PC-9 (cell line): ENCODE data around the gene ITPR3. TPM values are rescaled to one million over a fixed set of nuclear protein-coding genes. Genes with fewer than 3 reads are reported as not detected.

Experiments
- BruUV-seq: library from RNA; stranded (reverse); fragments of 400-500 nt; replicated peaks from 2 replicates; lab custom pipeline; 2021; lab: Mats Ljungman, UMichigan
- CTCF ChIA-PET: fragments of 300-600 bp; sonication (Branson Sonifier 250); formaldehyde crosslinking; loops from one replicate; lab custom pipeline; 2022; ENCODE audit warnings: antibody characterized with exemption; lab: Charles Lee
- POLR2A ChIA-PET: fragments of 300-600 bp; sonication (Branson Sonifier 250); formaldehyde crosslinking; loops from one replicate; lab custom pipeline; 2022; ENCODE audit warnings: antibody characterized with exemption; ENCODE audit not compliant: unreplicated experiment; lab: Charles Lee
- DNase-seq, 2 experiments: peaks; one replicate each; pipeline versions ENCODE4 v3.0.0 to v3.0.0-alpha.2; 2015 to 2022; ENCODE audit warnings: mixed read lengths in 1 of 2
- H2AFZ ChIP-seq: fragments of 200-600 bp; sonication (generic); 2 replicates; pipeline ENCODE4 v1.8.1; 2017; ENCODE audit warnings: antibody characterized with exemption
- H3F3A ChIP-seq: fragments of 200-600 bp; sonication (generic); 2 replicates; pipeline ENCODE4 v1.8.1; 2017; ENCODE audit warnings: antibody characterized with exemption, mild to moderate bottlenecking, low read depth; ENCODE audit not compliant: insufficient read depth
- H3K27ac ChIP-seq: fragments of 200-600 bp; sonication (generic); 2 replicates; pipeline ENCODE4 v1.6.1; 2016; ENCODE audit warnings: mixed run types
- H3K27me3 ChIP-seq: fragments of 200-600 bp; sonication (generic); 2 replicates; pipeline ENCODE4 v1.6.1; 2016; ENCODE audit warnings: low read depth, mixed run types; ENCODE audit not compliant: insufficient read depth
- H3K36me3 ChIP-seq: fragments of 200-600 bp; sonication (generic); 2 replicates; pipeline ENCODE4 v1.6.1; 2016; ENCODE audit warnings: low read depth, mixed run types
- H3K4me1 ChIP-seq: fragments of 200-600 bp; sonication (generic); replicated peaks from 2 replicates; pipeline ENCODE4 v1.6.1; 2016; ENCODE audit warnings: mixed run types; ENCODE audit not compliant: insufficient read depth
- H3K4me2 ChIP-seq: fragments of 200-600 bp; sonication (generic); 2 replicates; pipeline ENCODE4 v1.6.1; 2017; ENCODE audit warnings: mixed run types
- H3K4me3 ChIP-seq: fragments of 200-600 bp; sonication (generic); 2 replicates; pipeline ENCODE4 v1.6.1; 2016; ENCODE audit warnings: mixed run types
- H3K79me2 ChIP-seq: fragments of 200-600 bp; sonication (generic); 2 replicates; pipeline ENCODE4 v1.6.1; 2017; ENCODE audit warnings: low read depth, mixed run types
- H3K9me2 ChIP-seq: fragments of 200-600 bp; sonication (generic); 2 replicates; pipeline ENCODE4 v1.8.1; 2017; ENCODE audit warnings: mild to moderate bottlenecking; ENCODE audit not compliant: insufficient read depth
- H3K9me3 ChIP-seq: fragments of 200-600 bp; sonication (generic); 2 replicates; pipeline ENCODE4 v1.8.1; 2016; ENCODE audit warnings: low read depth; ENCODE audit not compliant: insufficient read depth
- H4K20me1 ChIP-seq: fragments of 200-600 bp; sonication (generic); 2 replicates; pipeline ENCODE4 v1.8.1; 2017; ENCODE audit not compliant: insufficient read depth
- EZH2 ChIP-seq: fragments of 200-600 bp; sonication (generic); IDR thresholded peaks from 2 replicates; pipeline ENCODE4 v1.8.0; 2017; ENCODE audit warnings: antibody characterized with exemption, low read depth
- intact Hi-C: fragments of 100-400 bp; cut with micrococcal nuclease; formaldehyde crosslinking; loops from one replicate; pipeline ENCODE4 v1.10.0; 2022; ENCODE audit not compliant: unreplicated experiment
- total RNA-seq: library from RNA; stranded (reverse); gene quantifications from 2 replicates; pipeline ENCODE4 v1.2.3, GENCODE V29; 2021
- TF ChIP-seq, protein P1 (sequence below): fragments of 200-600 bp; sonication (generic); conservative IDR thresholded peaks from 2 replicates; pipeline ENCODE4 v1.6.1; 2017; ENCODE audit warnings: mixed run types, antibody characterized with exemption, mild to moderate bottlenecking, moderate library complexity

ITPR3 gene
- total RNA-seq, 1 experiment from 2014 or later = 86.9 TPM

DNA sequence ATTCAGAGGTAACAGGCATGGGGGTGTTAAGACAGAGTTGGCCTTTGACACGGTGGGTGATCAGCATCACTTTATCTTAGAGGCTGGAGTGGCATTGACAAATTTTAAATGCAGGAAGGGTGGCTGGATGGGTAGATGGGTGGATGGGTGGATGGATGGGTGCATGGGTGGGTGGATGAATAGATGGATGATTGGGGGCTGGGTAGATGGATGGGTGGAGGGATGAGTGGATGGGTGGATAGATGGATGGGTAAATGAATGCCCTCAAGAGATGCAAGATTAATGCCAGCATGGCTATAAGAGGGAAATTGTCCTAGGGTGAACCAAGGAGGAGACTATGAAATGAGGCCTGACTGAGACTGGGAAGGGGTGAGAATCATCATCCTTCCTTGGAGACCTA is 18.4 kb downstream of the ITPR3 start:
- Histone ChIP-seq H3K4me2 (no peak overlapping the region), H3K79me2 (peaks cover 47% of the 10 kb centered on the region), H3K27me3 (no peaks in the 10 kb centered on the region), H3K9me2 (no peaks in the 10 kb centered on the region), H2AFZ (no peak overlapping the region), H3K4me1 (no peaks in the 10 kb centered on the region), H3F3A (peaks cover 11% of the 10 kb centered on the region; the same call in 1 of the 2 replicates), H3K9me3 (no peaks in the 10 kb centered on the region), H3K27ac (no peak overlapping the region), H3K4me3 (no peak overlapping the region), H4K20me1 (peaks cover 44% of the 10 kb centered on the region), H3K36me3 (no peaks in the 10 kb centered on the region; the same call in 1 of the 2 replicates)
- DNase-seq = no peak
- ChIA-PET CTCF (no interaction called here), POLR2A (no interaction called here)
- no TSS peak for BruUV-seq
- intact Hi-C loops = no loop called here
- TF ChIP-seq EZH2 = no peak
- TF ChIP-seq, protein P1, sequence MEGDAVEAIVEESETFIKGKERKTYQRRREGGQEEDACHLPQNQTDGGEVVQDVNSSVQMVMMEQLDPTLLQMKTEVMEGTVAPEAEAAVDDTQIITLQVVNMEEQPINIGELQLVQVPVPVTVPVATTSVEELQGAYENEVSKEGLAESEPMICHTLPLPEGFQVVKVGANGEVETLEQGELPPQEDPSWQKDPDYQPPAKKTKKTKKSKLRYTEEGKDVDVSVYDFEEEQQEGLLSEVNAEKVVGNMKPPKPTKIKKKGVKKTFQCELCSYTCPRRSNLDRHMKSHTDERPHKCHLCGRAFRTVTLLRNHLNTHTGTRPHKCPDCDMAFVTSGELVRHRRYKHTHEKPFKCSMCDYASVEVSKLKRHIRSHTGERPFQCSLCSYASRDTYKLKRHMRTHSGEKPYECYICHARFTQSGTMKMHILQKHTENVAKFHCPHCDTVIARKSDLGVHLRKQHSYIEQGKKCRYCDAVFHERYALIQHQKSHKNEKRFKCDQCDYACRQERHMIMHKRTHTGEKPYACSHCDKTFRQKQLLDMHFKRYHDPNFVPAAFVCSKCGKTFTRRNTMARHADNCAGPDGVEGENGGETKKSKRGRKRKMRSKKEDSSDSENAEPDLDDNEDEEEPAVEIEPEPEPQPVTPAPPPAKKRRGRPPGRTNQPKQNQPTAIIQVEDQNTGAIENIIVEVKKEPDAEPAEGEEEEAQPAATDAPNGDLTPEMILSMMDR = no peak

DNA sequence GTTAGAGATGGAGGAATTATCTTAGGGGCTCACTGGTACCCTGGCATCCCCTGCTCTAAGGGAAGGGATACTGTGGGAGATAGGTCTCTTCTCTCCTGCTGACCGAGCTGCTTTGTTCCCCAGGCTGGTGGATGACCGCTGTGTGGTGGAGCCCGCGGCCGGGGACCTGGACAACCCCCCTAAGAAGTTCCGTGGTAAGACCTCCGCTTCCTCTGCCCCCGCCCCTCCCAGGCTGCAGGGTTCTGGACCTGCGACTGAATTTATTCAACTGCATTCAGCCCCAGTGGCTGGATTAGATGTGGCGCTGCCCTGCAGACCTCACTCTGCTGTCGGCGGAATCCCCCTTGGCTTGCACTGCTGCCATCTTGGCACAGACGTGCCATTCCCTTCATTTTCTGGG is 19.2 kb downstream of the ITPR3 start:
- no peaks in the 10 kb centered on the region for H3K4me1 ChIP-seq

DNA sequence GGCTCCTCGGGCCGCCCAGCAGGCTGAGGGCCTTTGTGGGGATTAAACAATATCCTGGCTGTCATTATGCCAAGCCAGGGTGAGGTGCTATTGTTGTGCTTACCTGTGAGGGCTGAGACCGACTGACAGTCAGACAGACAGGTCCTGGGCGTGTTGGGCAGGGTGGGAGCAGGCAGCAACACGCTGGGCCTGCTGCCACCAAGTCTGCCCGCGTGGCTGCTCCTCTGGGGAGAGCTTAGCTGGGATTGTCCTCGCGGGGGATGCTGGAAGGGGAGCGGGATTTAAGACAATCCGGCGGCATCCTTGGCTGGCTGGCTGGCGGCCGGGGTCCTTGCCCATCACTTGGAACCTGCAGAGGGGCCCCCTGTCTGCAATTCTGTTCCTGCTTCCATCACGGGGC is 20.0 kb downstream of the ITPR3 start:
- ChIA-PET CTCF (no interaction called here), POLR2A (no interaction called here)
- Histone ChIP-seq H3K36me3 (no peaks in the 10 kb centered on the region; the same call in 1 of the 2 replicates), H2AFZ (no peak overlapping the region), H3K4me2 (no peak overlapping the region), H3K79me2 (peaks cover 38% of the 10 kb centered on the region), H3F3A (0 out of 2 replicates have a peak, but pooled peaks cover 5% of the 10 kb centered on the region), H3K4me3 (no peak overlapping the region), H3K27ac (no peak overlapping the region), H3K9me3 (no peaks in the 10 kb centered on the region), H3K4me1 (no peaks in the 10 kb centered on the region), H3K27me3 (no peaks in the 10 kb centered on the region), H3K9me2 (no peaks in the 10 kb centered on the region), H4K20me1 (peaks cover 38% of the 10 kb centered on the region)
- intact Hi-C loops = no loop called here
- DNase-seq = no peak
- BruUV-seq = no TSS peak
- TF ChIP-seq, protein P1 = no peak
- no peak for TF ChIP-seq EZH2

More for the DNA sequence above, 19.2 kb downstream of the ITPR3 start:
- Histone ChIP-seq H3K9me3 (no peaks in the 10 kb centered on the region), H3K4me3 (no peak overlapping the region), H3K27me3 (no peaks in the 10 kb centered on the region), H3K36me3 (no peaks in the 10 kb centered on the region; the same call in 1 of the 2 replicates), H4K20me1 (peaks cover 38% of the 10 kb centered on the region), H3K9me2 (no peaks in the 10 kb centered on the region), H3K27ac (no peak overlapping the region), H3K4me2 (no peak overlapping the region), H2AFZ (no peak overlapping the region), H3K79me2 (peaks cover 40% of the 10 kb centered on the region), H3F3A (0 out of 2 replicates have a peak, but pooled peaks cover 5% of the 10 kb centered on the region)
- CTCF ChIA-PET = no interaction called here
- TF ChIP-seq EZH2 = no peak
- TF ChIP-seq, protein P1 = no peak
- POLR2A ChIA-PET = no interaction called here
- intact Hi-C loops = no loop called here
- no peak for DNase-seq
- no TSS peak for BruUV-seq
